Endodermal cell (in vitro differentiated cells): ENCODE measurements around the gene ORC6. TPM values are rescaled to one million over a fixed set of nuclear protein-coding genes. Genes with fewer than 3 reads are reported as not detected.

Experiments used
- DNase-seq: peaks from one replicate; pipeline ENCODE4 v3.0.0-alpha.2; 2017
- H3K27ac ChIP-seq: 2 replicates; pipeline ENCODE4 v1.5.1; 2013; ENCODE audit warnings: mild to moderate bottlenecking, low read depth, low read length, moderate library complexity
- H3K27me3 ChIP-seq: 2 replicates; pipeline ENCODE4 v1.6.1; 2013; ENCODE audit warnings: mild to moderate bottlenecking, low read length, moderate library complexity; ENCODE audit not compliant: insufficient read depth, control insufficient read depth, poor library complexity, severe bottlenecking
- H3K36me3 ChIP-seq: 2 replicates; pipeline ENCODE4 v1.7.0; 2013; ENCODE audit warnings: mild to moderate bottlenecking, low read length, moderate library complexity; ENCODE audit not compliant: control insufficient read depth, insufficient read depth
- H3K4me1 ChIP-seq: one replicate; pipeline ENCODE4 v1.7.0; 2013; ENCODE audit warnings: low read length; ENCODE audit not compliant: control insufficient read depth, insufficient read depth
- H3K4me3 ChIP-seq: 2 replicates; pipeline ENCODE4 v1.5.1; 2013; ENCODE audit warnings: mild to moderate bottlenecking, low read length, moderate library complexity
- H3K9ac ChIP-seq: 2 replicates; pipeline ENCODE4 v1.6.1; 2013; ENCODE audit warnings: mild to moderate bottlenecking, low read length, moderate library complexity; ENCODE audit not compliant: poor library complexity, severe bottlenecking; ENCODE audit errors: extremely low read depth
- H3K9me3 ChIP-seq: 2 replicates; pipeline ENCODE4 v1.6.1; 2013; ENCODE audit warnings: mild to moderate bottlenecking, low read length, moderate library complexity; ENCODE audit not compliant: control insufficient read depth
- H3K27ac Mint-ChIP-seq: 2 replicates; pipeline ENCODE4 v1.8.0; 2020; ENCODE audit warnings: mixed read lengths
- H3K27me3 Mint-ChIP-seq: 2 replicates; pipeline ENCODE4 v1.8.0; 2021; ENCODE audit warnings: mild to moderate bottlenecking, mixed read lengths; ENCODE audit not compliant: insufficient read depth
- H3K36me3 Mint-ChIP-seq: 2 replicates; pipeline ENCODE4 v1.8.0; 2020; ENCODE audit warnings: low read depth, mixed read lengths
- H3K4me1 Mint-ChIP-seq: 2 replicates; pipeline ENCODE4 v1.8.0; 2020; ENCODE audit warnings: mixed read lengths
- H3K4me3 Mint-ChIP-seq: 2 replicates; pipeline ENCODE4 v1.8.0; 2020; ENCODE audit warnings: mild to moderate bottlenecking, moderate library complexity, mixed read lengths
- H3K9me3 Mint-ChIP-seq: 2 replicates; pipeline ENCODE4 v1.8.0; 2020; ENCODE audit warnings: mild to moderate bottlenecking, mixed read lengths
- WGBS, 2 experiments: methylation state at CpG; one replicate each; pipeline versions ENCODE4 v1.1.5 to v1.1.7; 2013; ENCODE audit warnings: missing lambda C conversion rate in 2 of 2, mixed read lengths in 1 of 2; ENCODE audit not compliant: insufficient coverage in 1 of 2, insufficient read length in 1 of 2; 5-methylcytosine and 5-hydroxymethylcytosine counted together
- total RNA-seq, 2 donors: library from RNA; stranded (reverse); fragmentation: NEBNext Ultra II Directional in 1 of 2; extraction: Animal tissue kit (Norgen Biotek cat#: 25700) in 1 of 2; gene quantifications; 2 replicates in 1 of 2; 3 replicates in 1 of 2; pipeline ENCODE4 v1.2.1, GENCODE V29; 2021
- TF ChIP-seq, protein P1 (sequence below): fragments of 200-600 bp; sonication (generic); conservative IDR thresholded peaks from 2 replicates; pipeline ENCODE4 v1.5.0; 2021; ENCODE audit warnings: antibody characterized with exemption, mild to moderate bottlenecking

The ORC6 gene
- total RNA-seq, 2 donors from 2014 or later = 94.9 to 128 TPM

DNA sequence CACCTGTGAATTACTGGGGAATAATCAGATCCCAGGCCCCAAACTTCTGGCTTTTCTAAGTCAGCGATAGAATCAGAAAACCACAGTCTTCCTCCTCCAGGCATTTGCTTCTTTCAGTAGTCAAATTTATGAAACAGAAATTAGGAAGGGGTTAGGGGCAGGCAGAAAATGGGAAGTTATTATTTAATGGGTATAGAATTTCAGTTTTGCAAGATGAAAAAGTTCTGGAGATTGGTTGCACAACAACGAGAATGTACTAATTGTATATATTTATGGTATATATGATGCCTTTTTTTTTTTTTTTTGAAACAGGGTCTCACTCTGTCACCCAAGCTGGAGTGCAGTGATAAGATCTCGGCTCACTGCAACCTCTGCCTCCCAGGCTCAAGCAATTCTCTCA lies 23.5 kb downstream of the ORC6 start:
- Histone ChIP-seq H3K4me3 (no peak overlapping the region), H3K9ac (no peak overlapping the region), H3K36me3 (no peaks in the 10 kb centered on the region), H3K9me3 (no peaks in the 10 kb centered on the region), H3K27me3 (no peaks in the 10 kb centered on the region), H3K4me1 (no peaks in the 10 kb centered on the region), H3K27ac (no peak overlapping the region)
- Mint-ChIP-seq H3K4me1 (no peaks in the 10 kb centered on the region), H3K36me3 (no peaks in the 10 kb centered on the region), H3K27me3 (no peaks in the 10 kb centered on the region), H3K4me3 (no peak overlapping the region), H3K9me3 (no peaks in the 10 kb centered on the region), H3K27ac (no peak overlapping the region)
- DNase-seq = no peak
- TF ChIP-seq, protein P1, sequence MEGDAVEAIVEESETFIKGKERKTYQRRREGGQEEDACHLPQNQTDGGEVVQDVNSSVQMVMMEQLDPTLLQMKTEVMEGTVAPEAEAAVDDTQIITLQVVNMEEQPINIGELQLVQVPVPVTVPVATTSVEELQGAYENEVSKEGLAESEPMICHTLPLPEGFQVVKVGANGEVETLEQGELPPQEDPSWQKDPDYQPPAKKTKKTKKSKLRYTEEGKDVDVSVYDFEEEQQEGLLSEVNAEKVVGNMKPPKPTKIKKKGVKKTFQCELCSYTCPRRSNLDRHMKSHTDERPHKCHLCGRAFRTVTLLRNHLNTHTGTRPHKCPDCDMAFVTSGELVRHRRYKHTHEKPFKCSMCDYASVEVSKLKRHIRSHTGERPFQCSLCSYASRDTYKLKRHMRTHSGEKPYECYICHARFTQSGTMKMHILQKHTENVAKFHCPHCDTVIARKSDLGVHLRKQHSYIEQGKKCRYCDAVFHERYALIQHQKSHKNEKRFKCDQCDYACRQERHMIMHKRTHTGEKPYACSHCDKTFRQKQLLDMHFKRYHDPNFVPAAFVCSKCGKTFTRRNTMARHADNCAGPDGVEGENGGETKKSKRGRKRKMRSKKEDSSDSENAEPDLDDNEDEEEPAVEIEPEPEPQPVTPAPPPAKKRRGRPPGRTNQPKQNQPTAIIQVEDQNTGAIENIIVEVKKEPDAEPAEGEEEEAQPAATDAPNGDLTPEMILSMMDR = no peak
- 96 to 100% methylated on average over 1 to 2 of the region's 3 CpGs for WGBS, 2 experiments

DNA sequence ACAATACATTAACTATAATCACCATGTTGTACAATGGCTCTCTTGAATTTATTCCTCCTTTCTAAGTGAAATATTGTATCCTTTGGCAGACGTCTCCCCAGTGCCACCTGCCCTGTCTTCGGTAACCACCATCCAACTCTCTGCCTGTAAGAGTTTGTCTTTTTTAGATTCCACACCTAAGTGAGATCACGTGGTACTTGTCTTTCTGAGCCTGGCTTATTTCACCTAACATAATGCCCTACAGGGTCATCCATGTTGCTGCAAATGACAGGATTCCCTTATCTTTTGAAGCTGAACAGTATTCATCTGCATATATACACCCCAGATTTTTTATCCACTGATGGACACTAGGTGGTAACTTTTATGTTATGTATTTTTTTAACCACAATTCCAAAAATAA lies 24.2 kb downstream of the ORC6 start:
- H3K36me3 Mint-ChIP-seq = no peaks in the 10 kb centered on the region
- no peaks in the 10 kb centered on the region for H3K4me1 Mint-ChIP-seq
- 88 to 91% methylated on average over 3 of the region's 3 CpGs for WGBS, 2 experiments
- no peak overlapping the region for H3K4me3 ChIP-seq
- no peaks in the 10 kb centered on the region for H3K4me1 ChIP-seq
- TF ChIP-seq, protein P1 = no peak
- no peaks in the 10 kb centered on the region for H3K27me3 Mint-ChIP-seq
- H3K9me3 Mint-ChIP-seq = no peaks in the 10 kb centered on the region
- no peak overlapping the region for H3K27ac Mint-ChIP-seq
- no peaks in the 10 kb centered on the region for H3K27me3 ChIP-seq
- no peaks in the 10 kb centered on the region for H3K36me3 ChIP-seq
- H3K9me3 ChIP-seq = no peaks in the 10 kb centered on the region
- no peak for DNase-seq
- H3K9ac ChIP-seq = no peak overlapping the region
- no peak overlapping the region for H3K4me3 Mint-ChIP-seq
- no peak overlapping the region for H3K27ac ChIP-seq

DNA sequence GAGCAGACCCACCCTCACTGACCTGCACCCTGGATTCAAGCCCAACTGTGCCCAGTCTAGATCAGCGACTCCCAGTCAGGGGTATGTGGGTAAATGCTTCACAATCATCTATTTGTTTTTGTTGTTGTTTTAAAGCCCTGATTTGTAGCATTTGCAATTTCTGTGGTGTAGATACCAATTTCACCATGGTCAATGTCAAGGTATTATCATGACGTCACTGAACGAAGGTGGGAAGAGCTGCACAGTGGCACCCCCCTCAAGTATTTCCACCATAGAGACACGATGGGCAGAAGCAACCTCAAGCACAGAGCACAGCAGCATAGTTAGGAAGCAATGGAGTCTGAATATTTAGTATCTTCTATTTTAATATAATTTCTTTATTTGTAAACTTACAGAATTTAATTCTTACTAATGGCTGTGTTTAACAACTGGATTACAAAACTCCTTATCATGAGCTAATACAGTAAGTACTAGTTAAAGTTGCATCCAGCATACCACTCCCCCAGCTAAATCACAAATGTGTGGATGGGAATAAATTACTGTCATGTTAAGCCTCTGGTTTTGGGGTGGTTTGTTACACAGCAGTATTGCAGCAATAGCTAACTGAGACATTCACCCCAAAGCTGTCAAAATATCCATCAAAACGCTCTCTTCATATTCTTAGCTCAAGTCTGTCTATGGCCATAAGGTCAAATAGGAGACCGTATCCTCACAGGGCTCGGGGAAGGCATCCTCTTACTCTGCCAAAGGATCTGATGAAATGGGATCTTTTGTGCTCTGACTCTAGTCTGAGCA lies 25.5 kb downstream of the ORC6 start:
- Mint-ChIP-seq H3K4me3 (no peak overlapping the region), H3K27me3 (no peaks in the 10 kb centered on the region), H3K9me3 (no peaks in the 10 kb centered on the region), H3K4me1 (no peaks in the 10 kb centered on the region), H3K36me3 (no peaks in the 10 kb centered on the region), H3K27ac (no peak overlapping the region)
- 96 to 100% methylated on average over 5 to 7 of the region's 7 CpGs for WGBS, 2 experiments
- Histone ChIP-seq H3K9ac (no peak overlapping the region), H3K27ac (no peak overlapping the region), H3K4me1 (no peaks in the 10 kb centered on the region), H3K9me3 (no peaks in the 10 kb centered on the region), H3K36me3 (no peaks in the 10 kb centered on the region), H3K27me3 (no peaks in the 10 kb centered on the region), H3K4me3 (no peak overlapping the region)
- no peak for DNase-seq
- TF ChIP-seq, protein P1 = no peak
